ENCODE results near the gene EFR3B.

The EFR3B gene

DNA sequence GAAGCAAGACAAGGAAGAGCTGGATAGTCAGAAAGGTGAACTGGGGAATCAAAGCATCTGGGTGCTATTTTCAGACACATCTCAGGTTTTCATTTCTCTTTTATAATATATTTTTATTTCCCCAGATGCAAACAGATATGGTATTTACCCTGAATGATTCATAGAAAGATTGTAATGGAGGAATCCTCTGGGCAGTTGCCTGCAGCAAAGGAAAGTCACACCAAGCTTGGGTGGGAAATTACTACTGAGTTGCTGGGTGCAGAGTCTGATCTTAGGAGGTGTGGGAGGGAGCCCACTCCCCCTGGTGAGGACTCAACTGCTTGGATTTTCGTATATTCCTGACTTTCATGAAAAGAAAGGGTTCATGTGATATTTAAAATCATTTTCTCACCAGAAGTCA is 2.1 kb downstream of the EFR3B start:
- no peak for DNase-seq
- TF ChIP-seq GATA1 (IDR thresholded peaks at IDR 0.05; ENCODE audit: low read depth, low read length) (no peak), POLR2A (IDR thresholded peaks at IDR 0.05; ENCODE audit: low read length) (no peak)

DNA sequence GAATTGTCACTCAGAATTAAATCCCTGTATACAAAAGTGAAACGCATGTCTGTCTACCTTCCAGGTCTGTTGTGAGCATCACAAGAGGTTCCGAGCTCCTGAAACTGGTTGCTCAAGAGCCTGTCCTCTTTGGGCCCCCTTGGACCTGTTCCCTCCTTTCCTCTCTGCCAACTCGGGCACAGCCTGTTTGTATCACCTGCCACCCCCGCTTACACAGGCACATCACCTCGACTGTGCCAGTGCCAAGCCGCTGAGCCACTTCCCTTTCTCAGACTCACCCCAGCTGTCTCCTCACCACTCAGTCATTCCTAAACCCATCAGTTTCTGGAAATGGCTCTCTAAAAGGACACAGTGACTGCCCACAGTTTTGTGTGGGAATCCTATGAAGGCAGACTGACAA is 3.1 kb downstream of the EFR3B start:
- TF ChIP-seq GATA1 (IDR thresholded peaks at IDR 0.05; ENCODE audit: low read depth, low read length) (no peak), POLR2A (IDR thresholded peaks at IDR 0.05; ENCODE audit: low read length) (no peak)
- no peak for DNase-seq

DNA sequence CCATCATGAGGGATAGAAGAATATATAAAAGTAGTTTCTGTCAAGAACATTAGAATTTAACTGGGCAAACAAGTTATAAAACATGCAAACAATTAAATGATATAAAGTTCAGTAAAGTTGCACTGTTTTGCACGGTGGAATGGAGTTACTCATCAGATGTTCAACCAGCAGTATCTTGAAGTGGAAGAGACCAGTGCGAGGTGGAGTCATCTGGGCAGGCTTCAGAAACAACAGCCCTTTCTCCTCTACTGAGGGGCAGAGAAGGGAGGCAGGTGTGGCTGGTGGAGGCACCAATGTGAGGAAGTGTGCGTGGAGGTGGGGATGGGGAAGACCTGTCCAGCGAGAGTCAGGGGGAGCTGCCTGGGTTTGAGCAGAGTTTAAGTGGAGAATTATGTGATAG is 7.5 kb downstream of the EFR3B start:
- TF ChIP-seq POLR2A (IDR thresholded peaks at IDR 0.05; ENCODE audit: low read length) (no peak), GATA1 (IDR thresholded peaks at IDR 0.05; ENCODE audit: low read depth, low read length) (no peak)
- DNase-seq: no peak

DNA sequence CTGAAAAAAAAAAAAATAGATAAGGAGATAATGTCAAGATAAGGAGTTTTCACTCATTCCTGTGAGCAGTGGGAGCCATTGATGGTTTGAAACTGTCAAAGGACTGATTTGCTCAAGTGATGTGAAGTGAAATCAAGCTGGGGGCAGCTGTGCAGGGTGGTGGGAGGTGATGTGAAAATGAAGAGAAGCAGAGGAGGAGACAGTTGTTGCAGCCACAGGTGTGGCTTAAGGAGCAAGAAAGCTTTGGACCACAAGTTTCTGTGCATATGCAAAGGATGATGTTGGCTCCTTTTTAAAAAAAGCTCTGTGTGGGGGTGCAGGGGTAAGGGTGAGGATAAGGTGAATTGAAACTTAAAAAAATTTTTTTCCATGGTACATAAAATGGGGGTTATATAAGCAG is 8.3 kb downstream of the EFR3B start:
- no peak for DNase-seq
- TF ChIP-seq GATA1 (IDR thresholded peaks at IDR 0.05; ENCODE audit: low read depth, low read length): no peak
- TF ChIP-seq POLR2A (IDR thresholded peaks at IDR 0.05; ENCODE audit: low read length): no peak

DNA sequence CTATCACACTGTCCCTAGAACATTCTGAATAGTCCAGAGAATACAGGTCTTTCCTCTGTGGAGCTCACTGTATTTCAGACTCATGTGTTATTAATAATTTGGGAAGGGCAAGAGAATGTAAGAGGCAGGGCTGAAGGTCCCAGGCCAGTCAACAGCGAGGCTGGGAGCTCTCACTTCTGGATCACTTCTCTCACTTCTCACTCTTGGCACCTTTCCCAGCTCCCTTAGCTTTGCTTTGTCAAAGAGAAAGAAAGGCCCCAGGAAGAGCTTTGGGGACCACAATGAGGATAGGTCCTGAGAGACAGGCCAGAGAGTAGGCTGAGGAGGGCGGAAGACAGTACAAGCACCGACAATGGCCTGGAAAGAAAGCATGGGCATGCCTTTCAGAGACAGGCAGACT is 11.2 kb downstream of the EFR3B start:
- no peak for DNase-seq
- TF ChIP-seq POLR2A (IDR thresholded peaks at IDR 0.05; ENCODE audit: low read length): no peak
- TF ChIP-seq GATA1 (IDR thresholded peaks at IDR 0.05; ENCODE audit: low read depth, low read length): no peak

DNA sequence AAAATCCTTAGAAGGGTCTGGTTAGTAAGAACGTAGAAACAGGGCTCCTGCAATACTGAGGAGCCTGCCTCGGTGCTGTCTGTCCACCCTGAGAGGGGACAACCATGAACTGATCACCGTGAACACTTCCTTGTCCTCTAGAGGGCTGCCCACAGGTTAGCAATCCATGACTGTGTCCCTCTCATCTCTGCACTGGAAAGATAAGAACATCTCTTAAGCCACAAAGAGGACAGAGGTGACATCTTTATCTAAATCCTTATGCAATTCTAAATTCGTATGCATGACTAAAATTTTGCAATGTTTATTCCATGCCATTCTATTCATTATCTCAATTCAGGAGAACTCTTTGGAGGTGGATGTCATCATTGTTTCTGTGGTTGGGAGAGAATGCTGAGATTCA is 12.8 kb downstream of the EFR3B start:
- TF ChIP-seq GATA1 (IDR thresholded peaks at IDR 0.05; ENCODE audit: low read depth, low read length) (no peak), POLR2A (IDR thresholded peaks at IDR 0.05; ENCODE audit: low read length) (no peak)
- DNase-seq: no peak

DNA sequence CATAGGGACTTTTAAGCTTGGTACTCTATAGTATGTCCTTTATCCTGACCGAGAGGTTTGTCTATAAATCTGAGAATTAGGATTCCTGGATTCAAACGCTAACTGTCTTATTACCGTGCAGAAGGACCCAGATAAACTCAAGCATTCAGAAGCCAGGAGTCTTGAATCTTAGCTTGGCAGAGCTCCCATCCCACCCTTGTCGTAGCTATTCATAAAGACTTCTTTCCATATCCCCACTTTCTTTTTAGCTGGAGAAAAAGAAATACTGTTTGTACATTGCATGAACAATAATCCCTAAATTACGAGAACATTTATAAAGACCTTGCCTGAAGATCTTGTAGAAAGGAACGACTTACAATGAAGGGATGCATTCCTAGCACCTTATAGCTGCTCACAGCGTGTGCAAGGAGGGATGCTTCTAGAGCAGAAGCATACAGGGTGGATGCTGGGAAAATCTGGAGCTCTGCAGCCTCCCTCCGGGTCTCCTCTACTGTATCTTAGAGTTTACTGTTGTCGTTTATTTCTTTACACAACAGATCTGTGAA is 13.6 kb downstream of the EFR3B start:
- TF ChIP-seq POLR2A (IDR thresholded peaks at IDR 0.05; ENCODE audit: low read length): no peak
- no peak for TF ChIP-seq GATA1 (IDR thresholded peaks at IDR 0.05; ENCODE audit: low read depth, low read length)

DNA sequence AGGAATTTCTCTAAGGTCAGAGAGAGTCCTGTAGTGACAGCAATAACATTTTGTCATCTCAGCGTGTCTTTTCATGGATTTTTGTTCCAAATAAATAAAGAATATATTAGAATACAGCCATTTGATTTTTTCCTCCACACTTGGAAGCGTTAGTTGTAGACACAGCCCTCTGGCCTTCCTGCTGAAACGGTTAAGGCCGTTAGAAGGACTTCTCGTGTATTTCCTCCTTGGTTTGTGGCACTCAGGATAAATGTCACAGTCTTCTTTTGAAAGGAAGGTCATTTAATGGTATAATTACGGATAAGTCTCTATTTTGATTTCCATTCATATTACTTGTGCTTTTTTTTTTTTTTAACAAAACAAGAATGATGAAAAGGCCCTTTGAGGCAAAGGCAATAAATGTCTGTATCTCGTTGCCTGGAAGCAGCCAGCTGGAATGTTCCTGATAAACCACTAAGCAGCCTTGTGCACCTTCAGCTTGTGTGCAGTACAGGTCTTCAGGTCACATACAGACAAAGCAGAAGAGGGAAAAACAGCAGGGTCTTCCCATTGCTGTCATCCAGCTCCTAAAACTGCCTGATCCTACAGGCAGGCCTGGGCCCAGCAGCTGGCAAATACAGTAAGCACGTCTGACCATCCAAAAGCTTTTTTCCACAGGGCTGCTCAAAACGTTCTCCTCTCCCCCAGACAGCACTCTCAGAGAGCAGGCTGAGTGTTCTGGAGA is 14.4 kb downstream of the EFR3B start:
- DNase-seq: no peak
- no peak for TF ChIP-seq GATA1 (IDR thresholded peaks at IDR 0.05; ENCODE audit: low read depth, low read length)
- TF ChIP-seq POLR2A (IDR thresholded peaks at IDR 0.05; ENCODE audit: low read length): no peak

More for the DNA sequence above, 13.6 kb downstream of the EFR3B start:
- DNase-seq: no peak

DNA sequence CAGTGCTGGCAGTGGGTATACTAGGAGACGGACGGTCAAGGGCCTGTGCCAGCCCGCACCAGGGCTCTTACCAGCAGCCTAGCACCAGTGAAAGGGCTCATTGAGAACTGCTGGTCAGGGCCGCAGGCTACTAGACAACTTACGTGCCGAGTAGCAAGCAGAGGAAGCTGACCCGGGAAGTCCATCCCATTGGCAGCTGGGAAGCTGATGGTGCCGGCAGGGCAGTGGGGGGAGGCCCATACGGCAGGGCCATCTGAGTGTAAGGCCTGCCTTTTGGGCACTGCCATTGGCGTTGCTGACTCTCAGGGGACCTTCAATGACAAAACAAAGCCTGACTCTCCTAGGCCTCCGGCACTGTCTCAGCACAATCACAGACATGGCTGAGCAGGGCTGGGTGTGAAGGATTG is 20.6 kb downstream of the EFR3B start:
- TF ChIP-seq GATA1 (IDR thresholded peaks at IDR 0.05; ENCODE audit: low read depth, low read length): no peak
- TF ChIP-seq POLR2A (IDR thresholded peaks at IDR 0.05; ENCODE audit: low read length): no peak

DNA sequence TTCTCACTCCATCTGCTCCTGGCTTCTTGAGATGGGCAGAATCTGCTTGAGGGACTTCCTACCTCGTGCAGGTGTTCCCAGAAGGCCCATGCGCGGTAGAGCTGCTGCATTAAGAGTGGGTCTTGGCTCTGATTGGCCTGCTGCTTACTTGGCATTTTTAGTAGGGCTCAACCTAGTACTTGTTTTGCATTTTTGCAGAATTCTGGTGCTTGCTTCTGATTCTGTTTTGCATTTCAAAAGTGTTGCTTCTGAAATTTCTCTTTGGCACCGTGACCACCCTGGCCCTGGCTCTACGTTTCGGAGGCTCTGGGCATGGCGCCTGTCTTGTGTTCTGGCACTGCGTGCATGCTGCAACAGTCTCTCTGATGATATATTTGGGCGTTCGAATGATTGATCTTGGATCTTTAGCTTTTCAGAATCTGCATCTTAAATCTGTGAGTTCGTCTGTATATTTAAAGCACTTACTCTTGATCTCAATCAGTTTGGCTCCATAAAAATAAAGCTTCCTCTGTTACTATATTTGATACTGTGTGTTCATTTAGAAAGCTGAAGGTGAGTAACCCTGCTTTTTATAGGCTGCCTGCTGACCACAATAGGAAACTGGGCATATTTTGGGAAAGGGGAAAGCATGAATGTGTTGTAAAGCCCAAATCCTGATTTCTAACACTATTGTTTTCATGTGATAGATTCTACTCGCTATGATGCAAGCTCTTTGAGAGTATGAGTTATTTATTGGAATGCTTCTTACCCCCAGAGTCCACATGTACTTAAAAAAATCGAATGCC is 22.2 kb downstream of the EFR3B start:
- DNase-seq: no peak
- TF ChIP-seq POLR2A (IDR thresholded peaks at IDR 0.05; ENCODE audit: low read length): no peak
- no peak for TF ChIP-seq GATA1 (IDR thresholded peaks at IDR 0.05; ENCODE audit: low read depth, low read length)

More for the DNA sequence above, 20.6 kb downstream of the EFR3B start:
- no peak for DNase-seq

DNA sequence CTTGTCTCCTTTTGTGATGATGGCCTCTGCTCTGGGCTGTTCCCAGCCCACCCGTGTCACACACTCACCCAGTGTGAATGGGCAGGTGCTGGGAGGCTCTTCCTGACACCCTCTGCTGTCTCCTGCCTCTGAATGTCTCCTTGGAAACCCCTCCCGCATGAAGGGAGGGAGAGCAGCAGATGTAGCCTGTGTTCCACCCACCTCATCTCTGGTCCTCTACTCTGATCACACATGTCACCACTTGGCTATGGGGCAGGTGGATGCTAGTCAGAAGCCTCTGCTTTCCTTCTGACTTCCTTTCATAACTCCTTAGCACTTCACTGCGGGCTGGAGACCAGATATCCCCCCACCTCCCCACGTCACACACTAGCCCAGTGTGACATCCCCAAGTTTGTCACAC is 23.9 kb downstream of the EFR3B start:
- TF ChIP-seq POLR2A (IDR thresholded peaks at IDR 0.05; ENCODE audit: low read length) (no peak), GATA1 (IDR thresholded peaks at IDR 0.05; ENCODE audit: low read depth, low read length) (no peak)
- DNase-seq: no peak

DNA sequence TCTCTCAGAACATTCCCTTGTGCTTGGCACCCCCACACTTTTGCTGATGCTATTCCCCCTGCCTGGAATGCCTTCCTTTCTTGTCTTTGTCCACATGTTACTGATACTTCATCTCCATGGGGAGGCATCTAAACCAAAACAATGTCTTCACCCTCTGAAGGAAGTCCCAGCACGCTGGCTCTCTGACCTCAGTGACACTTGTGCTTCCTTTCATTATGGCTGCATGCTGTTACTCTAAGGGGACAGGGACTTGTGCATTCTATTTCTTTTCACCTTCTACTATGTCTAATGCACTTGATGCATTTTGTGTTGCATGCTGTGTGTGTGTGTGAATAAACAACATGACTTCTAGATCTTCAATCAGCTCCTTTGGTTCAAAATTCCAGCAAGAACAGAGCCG is 24.6 kb downstream of the EFR3B start:
- TF ChIP-seq GATA1 (IDR thresholded peaks at IDR 0.05; ENCODE audit: low read depth, low read length) (no peak), POLR2A (IDR thresholded peaks at IDR 0.05; ENCODE audit: low read length) (no peak)
- no peak for DNase-seq

DNA sequence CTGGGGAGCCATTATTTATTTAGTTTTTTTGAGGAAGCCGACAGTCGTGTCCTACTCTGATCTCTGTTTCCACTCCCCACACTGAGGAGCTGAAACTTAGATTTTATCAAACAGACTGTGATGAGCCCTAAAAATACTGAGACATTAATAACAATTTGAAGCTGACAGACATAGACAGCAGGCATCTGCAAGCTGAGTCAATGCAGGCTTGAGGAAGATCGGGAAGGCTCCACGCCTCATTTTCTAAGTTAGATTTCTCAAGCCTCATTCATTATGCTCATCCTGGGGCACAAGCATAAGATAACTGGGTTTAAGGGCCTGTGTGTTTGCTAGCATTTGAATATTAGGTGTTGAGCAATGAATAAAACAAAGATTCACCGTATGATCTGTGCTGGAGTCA is 26.3 kb downstream of the EFR3B start:
- TF ChIP-seq POLR2A (IDR thresholded peaks at IDR 0.05; ENCODE audit: low read length) (no peak), GATA1 (IDR thresholded peaks at IDR 0.05; ENCODE audit: low read depth, low read length) (no peak)
- no peak for DNase-seq

DNA sequence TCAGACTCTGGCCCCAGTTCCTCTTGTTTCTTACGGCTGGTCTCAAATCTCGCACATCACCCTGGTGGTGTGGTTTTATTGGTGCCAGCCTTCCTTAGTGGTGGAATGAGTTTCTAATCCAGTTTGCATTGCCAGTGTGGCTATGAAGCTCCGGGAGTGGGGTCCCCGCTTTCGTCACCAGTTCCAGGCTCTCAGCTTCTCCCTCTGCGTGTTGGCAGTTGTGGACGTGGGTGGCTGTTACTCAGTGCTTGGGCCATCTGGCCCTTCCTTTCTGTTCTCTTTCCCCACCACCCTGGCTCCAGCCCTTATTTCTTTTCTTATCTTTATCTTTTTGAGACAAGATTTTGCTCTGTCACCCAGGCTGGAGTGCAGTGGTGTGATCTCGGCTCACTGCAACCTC is 30.1 kb downstream of the EFR3B start:
- TF ChIP-seq GATA1 (IDR thresholded peaks at IDR 0.05; ENCODE audit: low read depth, low read length): no peak
- TF ChIP-seq POLR2A (IDR thresholded peaks at IDR 0.05; ENCODE audit: low read length): no peak

More for the DNA sequence above, 30.1 kb downstream of the EFR3B start:
- DNase-seq: no peak

Measured in erythroblast (primary cell).